Lower lobe of right lung (tissue), 2 donors: ENCODE measurements around the gene USP49. TPM values are rescaled to one million over a fixed set of nuclear protein-coding genes. Genes with fewer than 3 reads are reported as not detected.

Experiments
- ATAC-seq, 2 donors: fragments of 200-7000 bp; cut with Tn5 transposase; one replicate each; pipeline ENCODE4 v1.9.1; 2020 to 2022; ENCODE audit warnings: mild to moderate bottlenecking in 2 of 2, moderate library complexity in 2 of 2
- DNase-seq: peaks from one replicate; pipeline ENCODE4 v3.0.0-alpha.2; 2020
- H3K27ac ChIP-seq: fragments of 200-600 bp; one replicate; pipeline ENCODE4 v1.8.0; 2022
- H3K27me3 ChIP-seq: fragments of 200-600 bp; one replicate; pipeline ENCODE4 v1.8.0; 2022; ENCODE audit warnings: low read depth
- H3K36me3 ChIP-seq: fragments of 200-600 bp; one replicate; pipeline ENCODE4 v1.8.0; 2022; ENCODE audit warnings: mild to moderate bottlenecking
- H3K4me1 ChIP-seq: fragments of 200-600 bp; one replicate; pipeline ENCODE4 v1.8.0; 2022
- H3K4me3 ChIP-seq: fragments of 200-600 bp; one replicate; pipeline ENCODE4 v1.8.0; 2022; ENCODE audit warnings: mild to moderate bottlenecking
- H3K9me3 ChIP-seq: fragments of 200-600 bp; one replicate; pipeline ENCODE4 v1.8.0; 2022
- intact Hi-C: fragments of 100-400 bp; cut with DNase I; formaldehyde crosslinking; loops from one replicate; pipeline ENCODE4 v1.11.0; 2022
- total RNA-seq: library from RNA; stranded (reverse); fragmentation: NEBNext Ultra II Directional; extraction: Animal tissue kit (Norgen Biotek cat#: 25700); gene quantifications from one replicate; pipeline ENCODE4 v1.2.1, GENCODE V29; 2021
- TF ChIP-seq, protein P1 (sequence below): fragments of 200-600 bp; IDR thresholded peaks from one replicate; pipeline ENCODE4 v1.8.0; 2022; ENCODE audit warnings: antibody characterized with exemption, mild to moderate bottlenecking
- donor health status: DM: no; HTN: yes; CAD: no; lungs with severe emphysema.

Gene USP49
- total RNA-seq, 1 donor from 2014 or later: 3.9 TPM

DNA sequence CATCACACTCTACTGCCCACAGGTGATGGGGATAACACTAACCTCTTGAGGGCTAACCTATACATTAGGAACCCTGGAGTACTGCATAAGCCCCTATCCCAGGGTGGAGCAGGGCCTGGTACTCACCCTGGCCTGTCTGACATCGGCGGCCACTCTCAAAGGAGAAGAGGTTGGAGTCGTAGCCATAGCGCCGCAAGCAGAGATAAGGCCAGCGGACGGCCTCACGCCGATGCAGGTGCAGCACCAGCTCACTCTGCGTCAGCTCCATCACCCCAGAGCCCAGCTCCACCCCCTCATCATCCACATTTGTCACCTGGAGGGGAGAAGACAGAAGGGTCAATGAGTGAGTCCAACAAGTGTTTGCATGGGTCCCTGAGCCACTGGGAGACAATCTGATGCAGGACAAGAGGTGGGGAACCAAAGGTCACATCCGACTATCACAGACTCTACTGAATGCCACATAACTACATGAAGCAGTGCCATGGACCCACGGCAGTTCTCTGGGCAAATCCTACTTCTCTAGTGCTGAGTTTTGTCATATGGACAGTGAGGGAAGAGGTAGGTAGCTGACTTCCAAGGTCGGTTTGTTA is 119.8 kb downstream of the USP49 start:
- Histone ChIP-seq H3K9me3 (no peaks in the 10 kb centered on the region), H3K4me3 (no peak overlapping the region), H3K4me1 (peaks cover 19% of the 10 kb centered on the region), H3K27me3 (no peaks in the 10 kb centered on the region), H3K36me3 (peaks cover 66% of the 10 kb centered on the region), H3K27ac (no peak overlapping the region)
- intact Hi-C loops: no loop called here
- DNase-seq (no peak), ATAC-seq (no peak)
- TF ChIP-seq, protein P1, sequence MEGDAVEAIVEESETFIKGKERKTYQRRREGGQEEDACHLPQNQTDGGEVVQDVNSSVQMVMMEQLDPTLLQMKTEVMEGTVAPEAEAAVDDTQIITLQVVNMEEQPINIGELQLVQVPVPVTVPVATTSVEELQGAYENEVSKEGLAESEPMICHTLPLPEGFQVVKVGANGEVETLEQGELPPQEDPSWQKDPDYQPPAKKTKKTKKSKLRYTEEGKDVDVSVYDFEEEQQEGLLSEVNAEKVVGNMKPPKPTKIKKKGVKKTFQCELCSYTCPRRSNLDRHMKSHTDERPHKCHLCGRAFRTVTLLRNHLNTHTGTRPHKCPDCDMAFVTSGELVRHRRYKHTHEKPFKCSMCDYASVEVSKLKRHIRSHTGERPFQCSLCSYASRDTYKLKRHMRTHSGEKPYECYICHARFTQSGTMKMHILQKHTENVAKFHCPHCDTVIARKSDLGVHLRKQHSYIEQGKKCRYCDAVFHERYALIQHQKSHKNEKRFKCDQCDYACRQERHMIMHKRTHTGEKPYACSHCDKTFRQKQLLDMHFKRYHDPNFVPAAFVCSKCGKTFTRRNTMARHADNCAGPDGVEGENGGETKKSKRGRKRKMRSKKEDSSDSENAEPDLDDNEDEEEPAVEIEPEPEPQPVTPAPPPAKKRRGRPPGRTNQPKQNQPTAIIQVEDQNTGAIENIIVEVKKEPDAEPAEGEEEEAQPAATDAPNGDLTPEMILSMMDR: no peak

DNA sequence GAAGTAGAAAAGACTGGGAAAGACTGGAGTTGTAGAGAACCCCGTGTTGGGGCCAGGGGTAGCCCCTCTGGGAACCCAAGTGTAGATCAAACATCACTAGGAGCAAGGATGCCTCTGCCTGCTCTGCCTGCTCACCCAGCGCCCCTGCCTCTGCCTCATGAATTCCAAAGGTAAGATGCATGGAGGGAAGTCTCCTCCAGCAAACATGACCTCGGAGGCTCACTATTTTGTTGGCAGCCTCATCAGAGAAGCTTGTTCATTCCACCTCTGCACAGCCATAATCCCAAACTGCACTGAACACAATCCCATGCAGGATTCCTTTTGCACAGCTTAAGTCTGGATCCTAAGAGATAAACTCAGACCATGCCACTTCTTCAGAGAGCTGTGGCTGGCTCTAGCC is 120.3 kb downstream of the USP49 start:
- Histone ChIP-seq H3K27ac (no peak overlapping the region), H3K4me1 (peaks cover 17% of the 10 kb centered on the region), H3K27me3 (no peaks in the 10 kb centered on the region), H3K4me3 (no peak overlapping the region), H3K36me3 (peaks cover 70% of the 10 kb centered on the region), H3K9me3 (no peaks in the 10 kb centered on the region)
- intact Hi-C loops: no loop called here
- TF ChIP-seq, protein P1: no peak
- no peak for DNase-seq
- ATAC-seq: no peak

DNA sequence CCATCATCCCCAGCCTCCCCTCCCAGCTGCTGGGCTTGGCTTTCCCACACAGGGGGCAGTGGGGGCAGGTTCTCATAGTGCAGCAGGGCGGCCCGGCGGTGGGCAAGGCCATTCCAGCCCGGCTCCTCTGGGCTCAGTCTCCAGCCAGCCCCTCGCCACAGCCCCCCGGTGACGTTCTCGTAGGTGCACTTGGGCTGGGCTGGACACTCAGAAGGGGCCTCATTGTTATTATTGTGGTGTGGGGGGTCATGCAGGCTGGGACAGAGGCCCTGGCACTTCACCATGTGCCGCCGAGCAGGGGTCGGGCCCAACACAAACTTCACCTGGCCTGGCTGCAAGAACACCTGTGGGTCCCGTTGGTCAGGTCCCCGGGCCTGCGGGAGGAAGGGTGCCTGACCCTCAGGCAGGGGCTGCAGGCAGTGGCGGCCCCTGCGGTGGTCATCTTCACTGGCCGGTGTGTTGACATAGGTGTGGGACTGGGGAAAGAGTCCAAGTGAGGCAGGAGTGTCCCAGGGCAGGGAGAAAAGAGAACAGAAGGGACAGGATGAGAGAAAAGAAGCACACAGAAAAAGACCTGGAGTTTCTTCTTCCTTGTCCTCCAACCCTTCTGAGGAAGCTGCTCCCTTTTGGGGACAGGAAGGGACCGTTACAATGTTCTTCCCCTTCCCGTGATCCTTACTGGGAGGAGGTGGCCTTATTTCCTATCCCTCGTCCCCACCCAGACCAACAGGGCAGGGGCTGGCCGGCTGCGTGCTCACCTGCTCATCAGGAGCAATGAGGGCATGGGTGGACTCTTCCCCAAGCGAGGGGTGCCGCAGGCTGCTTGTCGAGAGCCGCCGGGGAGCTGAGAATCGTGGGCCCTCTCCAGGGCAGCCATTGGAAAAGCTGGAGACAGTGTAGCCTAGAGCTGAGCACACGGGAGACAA is 123.9 kb downstream of the USP49 start:
- intact Hi-C loops: no loop called here

DNA sequence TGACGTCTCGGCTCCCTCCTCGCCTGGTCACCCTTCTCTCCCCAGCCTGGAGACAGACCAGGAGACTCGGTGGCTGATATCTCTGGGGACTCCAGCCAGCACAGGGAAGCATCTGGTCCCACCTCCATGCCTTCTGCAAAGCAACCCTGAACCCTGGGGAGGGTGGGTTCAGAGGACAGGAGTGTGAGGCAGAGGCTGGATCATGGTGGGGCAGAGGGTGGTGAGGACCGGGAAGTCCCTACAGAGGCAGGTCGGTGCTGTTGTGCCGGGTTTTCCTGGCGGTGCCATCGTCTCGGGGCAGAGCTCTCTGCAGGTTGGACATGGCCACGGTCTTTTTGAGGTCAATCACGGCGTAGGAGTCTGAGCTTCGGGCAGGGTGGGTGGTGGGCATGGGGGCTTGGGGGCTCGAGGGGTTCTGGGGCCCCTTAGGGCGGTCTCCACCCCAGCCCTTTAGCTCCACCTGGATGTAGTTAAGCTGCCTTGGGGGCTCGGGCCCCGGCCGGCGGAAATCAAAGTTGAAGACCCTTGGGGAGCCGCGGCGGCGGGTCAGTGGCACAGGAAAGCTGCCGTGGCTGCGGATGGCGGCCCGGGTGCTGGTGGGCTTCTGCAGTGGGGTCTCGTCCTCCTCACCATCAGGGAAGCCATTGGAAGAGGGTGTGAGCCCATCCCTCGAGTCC is 124.7 kb downstream of the USP49 start:
- Histone ChIP-seq H3K9me3 (no peaks in the 10 kb centered on the region), H3K4me3 (no peak overlapping the region), H3K4me1 (peaks cover 31% of the 10 kb centered on the region), H3K27me3 (no peaks in the 10 kb centered on the region), H3K36me3 (peaks cover 53% of the 10 kb centered on the region), H3K27ac (no peak overlapping the region)
- intact Hi-C loops: no loop called here
- DNase-seq (no peak), ATAC-seq (no peak)
- TF ChIP-seq, protein P1: no peak

More for the DNA sequence above, 123.9 kb downstream of the USP49 start:
- TF ChIP-seq, protein P1: no peak
- H3K9me3 ChIP-seq: no peaks in the 10 kb centered on the region
- H3K27me3 ChIP-seq: no peaks in the 10 kb centered on the region
- H3K4me3 ChIP-seq: no peak overlapping the region
- ATAC-seq (no peak), DNase-seq (no peak)
- no peak overlapping the region for H3K27ac ChIP-seq
- peaks cover 31% of the 10 kb centered on the region for H3K4me1 ChIP-seq
- peaks cover 60% of the 10 kb centered on the region for H3K36me3 ChIP-seq

DNA sequence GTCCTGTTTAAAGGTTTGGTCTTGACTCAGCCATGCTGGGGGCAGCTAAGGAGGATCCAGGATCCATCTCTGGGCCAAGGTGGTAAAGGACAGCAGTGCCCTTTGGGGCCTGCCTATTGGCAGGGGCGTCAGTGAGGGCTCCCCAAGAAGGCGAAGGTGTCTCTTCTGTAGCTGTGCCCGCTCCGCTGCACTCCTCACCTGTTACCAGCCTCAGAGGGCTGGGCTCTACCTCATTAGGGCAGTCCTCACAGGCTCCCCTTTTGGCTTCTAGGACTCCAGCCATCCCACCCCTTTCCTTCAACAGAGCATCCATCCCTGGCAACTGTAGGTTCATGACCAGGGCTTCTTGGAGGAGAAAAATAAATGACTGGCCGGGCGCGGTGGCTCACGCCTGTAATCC is 125.8 kb downstream of the USP49 start:
- Histone ChIP-seq H3K27ac (peak overlapping the region; percentile 64), H3K4me1 (peaks cover 31% of the 10 kb centered on the region), H3K36me3 (peaks cover 42% of the 10 kb centered on the region), H3K27me3 (no peaks in the 10 kb centered on the region), H3K9me3 (no peaks in the 10 kb centered on the region), H3K4me3 (no peak overlapping the region)
- intact Hi-C loops: no loop called here
- no peak for DNase-seq
- no peak for ATAC-seq
- TF ChIP-seq, protein P1: no peak
